HG03025 (cell line): ENCODE measurements around the gene IFT20.
"Not testable (repeated sequence)": the region's sequence is repeated elsewhere in the genome, so short reads cannot be mapped to it uniquely, and the experiment has no call there.

Experiments
- ATAC-seq: cut with Tn5 transposase; IDR thresholded peaks from one replicate; pipeline ENCODE4 v1.9.1; 2021; ENCODE audit warnings: mild to moderate bottlenecking, moderate library complexity; ENCODE audit not compliant: unreplicated experiment, low FRiP score

IFT20 gene

GRCh38 chr17:28317099-28317965 is 17.9 kb downstream of the IFT20 start:
- no peak for ATAC-seq

- no peak for ATAC-seq
These were observed 19.2 kb downstream of the IFT20 start for GRCh38 chr17:28315846-28316705.

GRCh38 chr17:28313841-28314240 is 21.4 kb downstream of the IFT20 start:
- no peak for ATAC-seq

GRCh38 chr17:28306954-28307401 is 28.3 kb downstream of the IFT20 start:
- no peak for ATAC-seq

GRCh38 chr17:28298449-28298848 is 36.8 kb downstream of the IFT20 start:
- no peak for ATAC-seq

- no peak for ATAC-seq
These were observed 39.3 kb downstream of the IFT20 start for GRCh38 chr17:28295677-28296578.

GRCh38 chr17:28293994-28294393 is 41.3 kb downstream of the IFT20 start:
- no peak for ATAC-seq

GRCh38 chr17:28292878-28293277 is 42.4 kb downstream of the IFT20 start:
- ATAC-seq, result not testable (repeated sequence)

- no peak for ATAC-seq
These were observed 43.4 kb downstream of the IFT20 start for GRCh38 chr17:28291780-28292330.

GRCh38 chr17:28290703-28291102 is 44.6 kb downstream of the IFT20 start:
- no peak for ATAC-seq

- ATAC-seq, result no peak
These were observed 49.3 kb downstream of the IFT20 start for GRCh38 chr17:28285965-28286364.

- no peak for ATAC-seq
These were observed 52.7 kb downstream of the IFT20 start for GRCh38 chr17:28282596-28282995.

GRCh38 chr17:28280826-28281225 is 54.4 kb downstream of the IFT20 start:
- no peak for ATAC-seq

- ATAC-seq, result no peak
These were observed 55.9 kb downstream of the IFT20 start for GRCh38 chr17:28279411-28279810.
